ENCODE results near the gene EGFL6.

EGFL6 gene

DNA sequence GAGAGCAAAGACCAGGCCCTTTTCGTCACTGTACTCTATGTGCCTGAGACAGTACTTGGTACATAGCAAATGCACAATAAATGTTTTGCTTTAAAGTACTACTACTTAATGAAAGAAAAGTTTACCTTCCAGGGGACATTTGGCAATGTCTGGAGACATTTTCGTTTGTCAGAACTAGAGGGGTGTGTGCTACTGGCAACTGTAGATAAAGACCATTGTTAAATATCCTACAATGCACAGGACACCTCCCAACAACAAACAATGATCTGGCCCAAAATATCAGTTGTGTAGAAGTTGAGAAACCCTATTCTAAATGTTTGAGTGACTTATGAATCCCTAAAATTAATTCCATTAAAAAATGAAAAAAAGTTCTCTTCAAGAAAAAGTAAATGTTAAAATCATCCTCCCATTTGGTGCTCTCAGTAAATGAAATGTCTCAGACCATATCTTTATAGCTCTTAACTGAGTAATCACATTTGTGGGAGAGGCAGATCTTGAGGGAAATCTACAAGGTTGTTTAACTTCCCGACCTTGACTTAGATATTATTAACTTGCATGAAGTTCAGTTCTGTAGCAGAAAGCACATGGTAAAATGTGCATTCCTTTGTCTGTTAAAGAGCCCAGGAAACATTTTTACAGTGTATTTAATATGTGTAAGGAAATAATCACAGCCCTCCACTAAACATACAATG is 18.5 kb downstream of the EGFL6 start:
- H4K20me1 ChIP-seq (ENCODE audit: control insufficient read depth, insufficient read depth, low read depth, low read length) = no peaks in the 10 kb centered on the region
- H3K9me2 ChIP-seq (replicated peaks; ENCODE audit: control insufficient read depth, low read length) = no peaks in the 10 kb centered on the region
- H3K27me3 ChIP-seq (ENCODE audit: control insufficient read depth, low read length) = no peaks in the 10 kb centered on the region
- no peaks in the 10 kb centered on the region for H3K9me3 ChIP-seq (ENCODE audit: control insufficient read depth, insufficient read depth, low read length)
- H3K79me2 ChIP-seq (ENCODE audit: control insufficient read depth, low read length) = no peaks in the 10 kb centered on the region
- no peak for TF ChIP-seq EZH2phosphoT487 (IDR thresholded peaks at IDR 0.05; ENCODE audit: borderline replicate concordance, low read length)
- TF ChIP-seq, protein P1, sequence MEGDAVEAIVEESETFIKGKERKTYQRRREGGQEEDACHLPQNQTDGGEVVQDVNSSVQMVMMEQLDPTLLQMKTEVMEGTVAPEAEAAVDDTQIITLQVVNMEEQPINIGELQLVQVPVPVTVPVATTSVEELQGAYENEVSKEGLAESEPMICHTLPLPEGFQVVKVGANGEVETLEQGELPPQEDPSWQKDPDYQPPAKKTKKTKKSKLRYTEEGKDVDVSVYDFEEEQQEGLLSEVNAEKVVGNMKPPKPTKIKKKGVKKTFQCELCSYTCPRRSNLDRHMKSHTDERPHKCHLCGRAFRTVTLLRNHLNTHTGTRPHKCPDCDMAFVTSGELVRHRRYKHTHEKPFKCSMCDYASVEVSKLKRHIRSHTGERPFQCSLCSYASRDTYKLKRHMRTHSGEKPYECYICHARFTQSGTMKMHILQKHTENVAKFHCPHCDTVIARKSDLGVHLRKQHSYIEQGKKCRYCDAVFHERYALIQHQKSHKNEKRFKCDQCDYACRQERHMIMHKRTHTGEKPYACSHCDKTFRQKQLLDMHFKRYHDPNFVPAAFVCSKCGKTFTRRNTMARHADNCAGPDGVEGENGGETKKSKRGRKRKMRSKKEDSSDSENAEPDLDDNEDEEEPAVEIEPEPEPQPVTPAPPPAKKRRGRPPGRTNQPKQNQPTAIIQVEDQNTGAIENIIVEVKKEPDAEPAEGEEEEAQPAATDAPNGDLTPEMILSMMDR (IDR thresholded peaks at IDR 0.05; ENCODE audit: low read depth, low read length, poor library complexity, severe bottlenecking) = no peak
- no peak overlapping the region for H3K4me3 ChIP-seq (ENCODE audit: low read length)
- H3F3A ChIP-seq (ENCODE audit: control insufficient read depth, insufficient read depth) = no peaks in the 10 kb centered on the region
- no peak overlapping the region for H3K27ac ChIP-seq (ENCODE audit: low read depth, low read length)
- no peak overlapping the region for H3K4me2 ChIP-seq (ENCODE audit: low read length)
- H3K4me1 ChIP-seq (ENCODE audit: control insufficient read depth, low read length) = no peaks in the 10 kb centered on the region
- H3K36me3 ChIP-seq (ENCODE audit: control insufficient read depth, low read length) = no peaks in the 10 kb centered on the region

DNA sequence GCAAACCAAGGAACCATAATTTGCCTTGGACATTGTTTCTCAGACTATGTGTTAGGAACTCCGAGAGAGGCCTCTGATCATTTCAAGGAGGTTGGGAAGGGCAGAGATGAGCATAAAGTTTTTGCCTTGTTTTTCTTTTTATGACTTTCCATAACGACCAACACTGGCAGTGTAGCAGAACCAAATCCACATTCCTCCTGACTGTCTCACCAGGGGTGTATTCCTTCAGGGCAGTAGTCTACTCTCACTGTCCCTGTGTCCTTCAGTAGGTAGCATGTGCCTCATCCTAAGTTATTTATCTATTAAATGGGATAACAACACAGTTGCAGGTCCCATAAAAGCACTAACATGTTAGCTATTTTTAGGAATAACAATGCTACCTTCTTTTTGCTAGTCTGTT is 20.8 kb downstream of the EGFL6 start:
- TF ChIP-seq EZH2phosphoT487 (IDR thresholded peaks at IDR 0.05; ENCODE audit: borderline replicate concordance, low read length) = no peak
- TF ChIP-seq, protein P1 (IDR thresholded peaks at IDR 0.05; ENCODE audit: low read depth, low read length, poor library complexity, severe bottlenecking) = no peak
- no peak overlapping the region for H3K4me3 ChIP-seq (ENCODE audit: low read length)
- no peaks in the 10 kb centered on the region for H4K20me1 ChIP-seq (ENCODE audit: control insufficient read depth, insufficient read depth, low read depth, low read length)
- no peaks in the 10 kb centered on the region for H3F3A ChIP-seq (ENCODE audit: control insufficient read depth, insufficient read depth)
- H3K79me2 ChIP-seq (ENCODE audit: control insufficient read depth, low read length) = no peaks in the 10 kb centered on the region
- H3K9me3 ChIP-seq (ENCODE audit: control insufficient read depth, insufficient read depth, low read length) = no peaks in the 10 kb centered on the region
- H3K9me2 ChIP-seq (replicated peaks; ENCODE audit: control insufficient read depth, low read length) = no peaks in the 10 kb centered on the region
- no peak overlapping the region for H3K27ac ChIP-seq (ENCODE audit: low read depth, low read length)
- no peaks in the 10 kb centered on the region for H3K36me3 ChIP-seq (ENCODE audit: control insufficient read depth, low read length)
- no peaks in the 10 kb centered on the region for H3K4me1 ChIP-seq (ENCODE audit: control insufficient read depth, low read length)
- H3K27me3 ChIP-seq (ENCODE audit: control insufficient read depth, low read length) = no peaks in the 10 kb centered on the region
- H3K4me2 ChIP-seq (ENCODE audit: low read length) = no peak overlapping the region

DNA sequence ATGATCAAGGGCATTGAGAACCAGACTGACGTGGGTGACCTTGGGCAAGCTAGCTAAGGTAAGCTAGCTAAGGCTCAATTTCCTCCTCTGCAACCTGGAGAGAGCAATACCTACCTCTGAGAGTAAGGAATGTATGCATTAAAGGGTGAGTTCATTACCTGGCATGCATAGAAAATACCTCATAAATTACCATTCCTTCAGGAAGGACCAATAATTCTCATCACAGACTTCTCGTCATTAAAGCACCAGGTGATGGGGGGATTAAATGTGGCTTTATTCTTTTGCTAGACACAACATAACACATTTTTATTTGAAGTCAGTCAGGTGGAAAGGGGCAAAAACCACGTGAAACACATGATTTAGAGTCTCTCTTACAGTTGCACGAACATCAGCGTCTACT is 21.5 kb downstream of the EGFL6 start:
- Histone ChIP-seq H3K4me2 (ENCODE audit: low read length) (no peak overlapping the region), H3K4me1 (ENCODE audit: control insufficient read depth, low read length) (no peaks in the 10 kb centered on the region), H3F3A (ENCODE audit: control insufficient read depth, insufficient read depth) (no peaks in the 10 kb centered on the region), H3K4me3 (ENCODE audit: low read length) (no peak overlapping the region), H3K27ac (ENCODE audit: low read depth, low read length) (no peak overlapping the region), H3K79me2 (ENCODE audit: control insufficient read depth, low read length) (no peaks in the 10 kb centered on the region), H3K27me3 (ENCODE audit: control insufficient read depth, low read length) (no peaks in the 10 kb centered on the region), H3K9me2 (replicated peaks; ENCODE audit: control insufficient read depth, low read length) (no peaks in the 10 kb centered on the region), H4K20me1 (ENCODE audit: control insufficient read depth, insufficient read depth, low read depth, low read length) (no peaks in the 10 kb centered on the region), H3K9me3 (ENCODE audit: control insufficient read depth, insufficient read depth, low read length) (no peaks in the 10 kb centered on the region), H3K36me3 (ENCODE audit: control insufficient read depth, low read length) (no peaks in the 10 kb centered on the region)
- no peak for TF ChIP-seq EZH2phosphoT487 (IDR thresholded peaks at IDR 0.05; ENCODE audit: borderline replicate concordance, low read length)
- TF ChIP-seq, protein P1 (IDR thresholded peaks at IDR 0.05; ENCODE audit: low read depth, low read length, poor library complexity, severe bottlenecking) = no peak

All from DOHH2 (cell line).